AG09309 (cell line): Measurements from ENCODE around the gene POU5F1.

Experiments
- DNase-seq: peaks from one replicate; pipeline ENCODE4 v3.0.0-alpha.2; 2010; ENCODE audit warnings: low read depth
- H3K4me3 ChIP-seq: 2 replicates; pipeline ENCODE4 v1.5.1; 2011; ENCODE audit warnings: mild to moderate bottlenecking, low read depth, low read length, moderate library complexity; ENCODE audit not compliant: control insufficient read depth
- TF ChIP-seq, protein P1 (sequence below): IDR thresholded peaks from 2 replicates; pipeline ENCODE4 v1.5.1; 2011; ENCODE audit warnings: mild to moderate bottlenecking, low read depth, low read length, inconsistent platforms; ENCODE audit not compliant: insufficient read depth, control insufficient read depth; ENCODE audit errors: missing control alignments

The POU5F1 gene

DNA sequence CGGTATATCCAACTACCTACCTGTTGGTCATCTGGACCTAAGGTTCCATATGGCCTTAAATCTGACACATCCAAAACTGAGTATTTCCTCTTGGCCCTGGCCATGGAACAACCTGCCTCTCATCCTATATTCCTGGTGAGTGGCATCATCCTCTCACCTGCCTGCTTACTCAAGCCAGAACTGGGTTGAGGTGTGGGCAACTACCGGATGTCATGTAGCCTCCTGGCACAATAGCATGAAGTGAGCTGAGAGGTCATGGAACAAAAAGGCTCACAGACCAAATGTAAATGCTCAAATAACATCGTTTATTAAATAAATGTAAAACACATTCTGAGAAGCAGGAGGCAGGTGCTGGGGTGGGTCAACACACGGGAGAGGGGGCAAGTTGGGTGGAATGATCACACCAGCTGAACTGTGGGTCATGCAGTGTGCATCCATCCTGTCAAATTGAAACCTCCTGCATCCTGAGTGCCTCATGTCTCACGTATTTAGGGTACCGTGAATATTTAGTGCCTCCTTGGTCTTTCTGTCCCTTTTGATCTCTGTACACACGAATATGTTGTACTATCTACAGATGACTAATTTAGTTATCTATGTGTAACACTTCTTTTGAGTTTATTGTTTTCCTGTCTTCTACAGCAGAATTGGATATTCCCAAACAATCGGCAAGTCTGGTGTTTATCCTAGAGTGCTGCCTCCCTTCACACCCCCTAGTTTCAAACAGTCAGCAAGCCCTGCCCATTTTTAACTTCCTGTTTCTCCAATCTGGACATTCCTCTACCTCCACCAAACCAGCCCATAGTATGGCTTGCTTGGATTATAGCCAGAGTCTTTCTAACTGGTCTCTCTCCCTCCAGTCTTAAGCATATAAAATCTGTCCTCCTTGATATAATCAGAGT is 7.9 kb upstream of the POU5F1 start:
- no peak overlapping the region for H3K4me3 ChIP-seq
- no peak for DNase-seq
- TF ChIP-seq, protein P1, sequence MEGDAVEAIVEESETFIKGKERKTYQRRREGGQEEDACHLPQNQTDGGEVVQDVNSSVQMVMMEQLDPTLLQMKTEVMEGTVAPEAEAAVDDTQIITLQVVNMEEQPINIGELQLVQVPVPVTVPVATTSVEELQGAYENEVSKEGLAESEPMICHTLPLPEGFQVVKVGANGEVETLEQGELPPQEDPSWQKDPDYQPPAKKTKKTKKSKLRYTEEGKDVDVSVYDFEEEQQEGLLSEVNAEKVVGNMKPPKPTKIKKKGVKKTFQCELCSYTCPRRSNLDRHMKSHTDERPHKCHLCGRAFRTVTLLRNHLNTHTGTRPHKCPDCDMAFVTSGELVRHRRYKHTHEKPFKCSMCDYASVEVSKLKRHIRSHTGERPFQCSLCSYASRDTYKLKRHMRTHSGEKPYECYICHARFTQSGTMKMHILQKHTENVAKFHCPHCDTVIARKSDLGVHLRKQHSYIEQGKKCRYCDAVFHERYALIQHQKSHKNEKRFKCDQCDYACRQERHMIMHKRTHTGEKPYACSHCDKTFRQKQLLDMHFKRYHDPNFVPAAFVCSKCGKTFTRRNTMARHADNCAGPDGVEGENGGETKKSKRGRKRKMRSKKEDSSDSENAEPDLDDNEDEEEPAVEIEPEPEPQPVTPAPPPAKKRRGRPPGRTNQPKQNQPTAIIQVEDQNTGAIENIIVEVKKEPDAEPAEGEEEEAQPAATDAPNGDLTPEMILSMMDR = no peak

DNA sequence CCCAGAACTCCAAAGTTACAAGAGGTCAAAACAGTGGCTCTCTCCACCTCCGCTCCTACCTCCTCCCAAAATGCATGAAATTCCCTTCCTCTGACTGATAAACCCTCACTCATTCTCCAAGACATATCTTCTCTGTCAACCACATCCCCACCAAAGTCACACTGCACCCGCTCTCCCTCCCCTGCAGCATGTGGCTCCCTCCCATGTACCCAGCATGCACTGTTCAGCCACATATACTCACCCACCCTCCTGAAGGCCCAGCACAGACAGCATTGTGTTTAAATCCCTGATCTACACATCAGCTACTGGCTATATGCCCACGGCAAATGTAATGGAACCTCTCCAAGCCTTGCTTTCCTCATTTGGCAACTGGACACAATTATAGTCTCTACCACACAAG is 5.5 kb upstream of the POU5F1 start:
- DNase-seq = no peak
- TF ChIP-seq, protein P1 = no peak
- H3K4me3 ChIP-seq = no peak overlapping the region

DNA sequence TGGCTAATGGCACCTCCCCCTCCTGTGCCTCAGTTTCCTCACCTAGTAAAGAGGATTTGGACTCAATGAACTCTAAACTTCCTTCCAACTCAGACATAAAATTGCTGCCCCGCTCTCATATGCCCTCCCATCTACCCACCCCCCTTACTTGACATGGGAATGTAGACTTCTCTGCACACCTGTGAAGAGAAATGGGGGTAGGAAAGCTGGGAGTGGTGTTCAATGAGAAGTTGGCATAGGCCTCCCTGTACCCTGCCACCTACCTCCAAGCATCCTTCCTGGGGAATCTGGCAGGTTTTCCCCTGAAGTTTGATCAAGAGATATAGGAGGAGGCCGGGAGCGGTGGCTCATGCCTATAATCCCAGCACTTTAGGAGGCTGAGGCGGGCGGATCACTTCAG is 3.9 kb upstream of the POU5F1 start:
- no peak overlapping the region for H3K4me3 ChIP-seq
- TF ChIP-seq, protein P1 = no peak
- no peak for DNase-seq

DNA sequence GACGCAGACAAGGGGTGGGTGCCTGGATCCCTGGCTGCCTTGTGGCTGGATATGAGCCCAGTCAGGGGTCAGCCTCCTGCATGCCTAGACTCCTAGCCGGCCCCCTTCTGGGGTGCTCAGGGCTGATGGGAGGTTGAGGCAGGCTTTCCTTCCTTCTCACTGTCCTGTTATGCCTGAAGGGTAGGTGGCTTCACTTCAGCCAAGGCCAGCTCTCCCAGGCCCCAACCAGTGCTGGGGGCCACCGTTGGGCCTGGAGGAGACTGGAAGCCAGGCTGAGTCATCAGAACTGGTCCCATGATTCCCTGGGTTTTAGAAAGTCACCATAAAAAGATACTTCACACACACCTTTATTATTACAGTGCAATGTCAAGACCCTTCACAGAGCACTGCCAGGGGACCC is 2.9 kb upstream of the POU5F1 start:
- TF ChIP-seq, protein P1 = no peak
- no peak for DNase-seq
- no peak overlapping the region for H3K4me3 ChIP-seq

DNA sequence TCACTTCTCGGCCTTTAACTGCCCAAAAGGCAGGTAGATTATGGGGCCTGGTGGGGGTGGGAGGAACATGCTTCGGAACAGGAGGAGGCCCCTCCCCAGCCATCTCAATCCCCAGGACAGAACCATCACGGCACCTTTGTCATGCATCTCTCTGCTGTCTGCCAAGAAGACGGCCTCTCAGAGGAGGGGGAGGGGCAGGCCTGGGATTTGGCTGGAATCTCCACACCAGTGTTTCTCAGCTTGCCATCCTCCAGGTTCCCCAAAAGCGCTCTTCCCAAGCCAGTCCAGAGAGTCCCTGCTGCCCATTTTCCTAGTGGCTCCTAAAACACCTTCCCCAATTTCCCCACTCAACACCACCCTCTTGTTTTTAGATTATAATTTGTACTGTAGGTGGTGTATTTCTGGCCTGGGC is 2.5 kb upstream of the POU5F1 start:
- no peak overlapping the region for H3K4me3 ChIP-seq
- DNase-seq = no peak
- TF ChIP-seq, protein P1 = no peak

DNA sequence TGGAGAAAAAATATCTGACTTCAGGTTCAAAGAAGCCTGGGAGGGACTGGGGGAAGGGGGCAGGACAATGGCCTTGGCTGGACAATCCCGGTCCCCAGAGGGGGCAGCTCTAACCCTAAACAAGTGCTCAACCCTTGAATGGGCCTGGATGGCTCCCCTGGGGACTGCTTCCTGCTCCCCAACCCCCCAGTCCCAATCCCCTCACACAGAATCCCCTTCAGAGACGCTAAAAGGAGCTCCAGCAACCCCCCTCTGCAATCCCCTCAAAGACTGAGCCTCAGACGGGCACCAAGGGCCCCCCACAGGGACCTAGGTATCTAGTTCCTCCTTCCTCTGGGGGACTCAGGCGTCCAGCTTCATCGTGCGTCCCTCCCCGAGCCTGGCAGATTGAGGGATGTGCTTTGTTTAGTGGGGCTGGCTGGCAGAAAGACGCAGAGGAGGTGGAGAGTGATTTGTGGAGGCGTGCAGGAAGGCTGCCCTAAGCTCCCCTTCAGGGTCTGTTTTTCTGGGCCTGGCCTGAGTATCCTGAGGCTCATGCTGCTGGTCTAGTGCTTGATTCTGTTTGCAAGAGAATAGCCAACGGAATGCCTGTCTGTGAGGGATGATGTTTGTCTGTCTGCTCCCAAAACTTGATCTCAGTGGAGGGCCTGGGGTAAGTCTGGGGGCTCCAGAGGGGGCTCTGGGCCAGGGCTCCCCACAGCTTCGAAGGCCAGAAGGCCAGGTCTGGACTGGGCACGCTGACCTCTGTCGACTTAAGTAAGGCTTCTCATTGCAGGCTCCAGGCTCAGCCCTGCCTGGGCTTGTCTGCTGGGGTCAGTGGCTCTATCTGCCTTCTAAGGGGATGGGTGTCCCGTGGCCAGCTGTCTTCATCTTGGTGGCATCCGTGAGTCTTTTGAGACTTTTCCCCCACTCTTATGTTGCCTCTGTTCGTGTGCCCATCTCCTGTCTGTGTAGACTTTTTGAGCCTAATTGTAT is 1.7 kb upstream of the POU5F1 start:
- TF ChIP-seq, protein P1 = no peak
- no peak for DNase-seq
- no peak overlapping the region for H3K4me3 ChIP-seq
